ENCODE data around the gene SLC25A25.

DNA sequence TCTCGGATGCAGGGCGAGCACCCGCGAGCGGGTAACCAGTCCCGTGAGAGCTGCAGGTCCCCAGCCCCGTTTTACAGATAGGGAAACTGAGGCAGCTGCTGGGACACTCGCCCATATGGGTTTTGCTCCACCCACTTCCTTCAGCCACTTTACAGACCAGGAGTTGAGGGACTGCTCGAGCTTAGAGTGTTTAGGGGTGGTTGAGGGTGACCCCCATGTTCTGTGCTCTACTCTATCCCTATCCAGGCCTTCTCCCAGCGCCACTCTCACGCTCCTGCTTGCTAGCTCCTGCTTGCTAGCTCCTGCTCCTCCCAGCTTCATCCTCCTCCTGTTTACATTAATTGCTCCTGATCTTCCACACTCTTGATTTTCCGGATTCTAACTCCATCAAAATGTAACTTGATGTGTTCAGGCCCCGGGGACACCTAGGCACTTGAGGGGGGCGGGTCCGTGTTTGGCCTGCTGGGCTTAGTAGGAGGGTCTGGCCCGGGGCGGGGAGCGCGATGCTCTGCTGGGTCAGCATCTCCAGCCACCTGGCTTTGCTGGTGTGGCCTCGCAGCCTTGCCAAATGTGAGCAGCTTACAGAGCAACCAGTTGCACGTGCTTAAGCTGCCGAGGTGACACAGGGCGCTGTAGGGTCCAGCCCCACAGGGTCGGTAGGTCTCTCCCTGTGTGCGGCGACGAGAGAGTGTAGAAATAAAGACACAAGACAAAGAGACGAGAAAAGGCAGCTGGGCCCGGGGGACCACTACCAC is 61.0 kb downstream of the SLC25A25 start:
- TF ChIP-seq TAF1 (IDR thresholded peaks at IDR 0.05; ENCODE audit: low read depth) (no peak), CREB1 (IDR thresholded peaks at IDR 0.05; ENCODE audit: low read depth) (no peak), TEAD4 (IDR thresholded peaks at IDR 0.05) (no peak), CEBPB (IDR thresholded peaks at IDR 0.05) (no peak), FOXM1 (IDR thresholded peaks at IDR 0.05; ENCODE audit: borderline replicate concordance, low read depth) (no peak), EP300 (IDR thresholded peaks at IDR 0.05; ENCODE audit: borderline replicate concordance) (no peak), RAD21 (IDR thresholded peaks at IDR 0.05; ENCODE audit: low read depth) (no peak)
- TF ChIP-seq, protein P1, sequence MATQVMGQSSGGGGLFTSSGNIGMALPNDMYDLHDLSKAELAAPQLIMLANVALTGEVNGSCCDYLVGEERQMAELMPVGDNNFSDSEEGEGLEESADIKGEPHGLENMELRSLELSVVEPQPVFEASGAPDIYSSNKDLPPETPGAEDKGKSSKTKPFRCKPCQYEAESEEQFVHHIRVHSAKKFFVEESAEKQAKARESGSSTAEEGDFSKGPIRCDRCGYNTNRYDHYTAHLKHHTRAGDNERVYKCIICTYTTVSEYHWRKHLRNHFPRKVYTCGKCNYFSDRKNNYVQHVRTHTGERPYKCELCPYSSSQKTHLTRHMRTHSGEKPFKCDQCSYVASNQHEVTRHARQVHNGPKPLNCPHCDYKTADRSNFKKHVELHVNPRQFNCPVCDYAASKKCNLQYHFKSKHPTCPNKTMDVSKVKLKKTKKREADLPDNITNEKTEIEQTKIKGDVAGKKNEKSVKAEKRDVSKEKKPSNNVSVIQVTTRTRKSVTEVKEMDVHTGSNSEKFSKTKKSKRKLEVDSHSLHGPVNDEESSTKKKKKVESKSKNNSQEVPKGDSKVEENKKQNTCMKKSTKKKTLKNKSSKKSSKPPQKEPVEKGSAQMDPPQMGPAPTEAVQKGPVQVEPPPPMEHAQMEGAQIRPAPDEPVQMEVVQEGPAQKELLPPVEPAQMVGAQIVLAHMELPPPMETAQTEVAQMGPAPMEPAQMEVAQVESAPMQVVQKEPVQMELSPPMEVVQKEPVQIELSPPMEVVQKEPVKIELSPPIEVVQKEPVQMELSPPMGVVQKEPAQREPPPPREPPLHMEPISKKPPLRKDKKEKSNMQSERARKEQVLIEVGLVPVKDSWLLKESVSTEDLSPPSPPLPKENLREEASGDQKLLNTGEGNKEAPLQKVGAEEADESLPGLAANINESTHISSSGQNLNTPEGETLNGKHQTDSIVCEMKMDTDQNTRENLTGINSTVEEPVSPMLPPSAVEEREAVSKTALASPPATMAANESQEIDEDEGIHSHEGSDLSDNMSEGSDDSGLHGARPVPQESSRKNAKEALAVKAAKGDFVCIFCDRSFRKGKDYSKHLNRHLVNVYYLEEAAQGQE (IDR thresholded peaks at IDR 0.05; ENCODE audit: low read depth) = no peak
- TF ChIP-seq, protein P2, sequence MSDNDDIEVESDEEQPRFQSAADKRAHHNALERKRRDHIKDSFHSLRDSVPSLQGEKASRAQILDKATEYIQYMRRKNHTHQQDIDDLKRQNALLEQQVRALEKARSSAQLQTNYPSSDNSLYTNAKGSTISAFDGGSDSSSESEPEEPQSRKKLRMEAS (IDR thresholded peaks at IDR 0.05) = no peak
- TF ChIP-seq, protein P3, sequence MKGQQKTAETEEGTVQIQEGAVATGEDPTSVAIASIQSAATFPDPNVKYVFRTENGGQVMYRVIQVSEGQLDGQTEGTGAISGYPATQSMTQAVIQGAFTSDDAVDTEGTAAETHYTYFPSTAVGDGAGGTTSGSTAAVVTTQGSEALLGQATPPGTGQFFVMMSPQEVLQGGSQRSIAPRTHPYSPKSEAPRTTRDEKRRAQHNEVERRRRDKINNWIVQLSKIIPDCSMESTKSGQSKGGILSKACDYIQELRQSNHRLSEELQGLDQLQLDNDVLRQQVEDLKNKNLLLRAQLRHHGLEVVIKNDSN (IDR thresholded peaks at IDR 0.05) = no peak
